Measurements from ENCODE around the gene FAM228B.

The FAM228B gene

DNA sequence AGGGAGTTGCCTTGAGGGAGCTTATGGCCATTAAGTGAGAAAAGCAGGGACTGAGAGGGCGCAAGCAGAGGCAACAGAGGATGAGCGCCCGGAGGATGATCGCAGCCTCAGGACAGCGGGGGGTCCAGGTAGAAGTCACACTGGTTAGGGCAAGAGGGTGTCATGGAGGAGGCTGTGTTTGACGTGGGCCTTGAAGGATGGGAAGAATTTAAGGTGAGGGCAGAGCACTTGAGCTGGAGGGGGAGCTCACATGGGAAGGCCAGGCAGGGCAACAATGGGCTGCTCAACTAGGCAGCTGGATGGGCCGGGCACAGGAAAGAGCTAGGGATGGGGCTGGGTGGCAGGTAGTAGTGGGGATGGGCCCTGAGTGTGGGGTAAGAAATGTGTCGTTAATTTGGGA lies 83.4 kb downstream of the FAM228B start:
- H3K9ac ChIP-seq (ENCODE audit: low read length), result no peak overlapping the region
- H3K27me3 ChIP-seq (ENCODE audit: insufficient read depth, low read length, poor library complexity), result no peaks in the 10 kb centered on the region
- no peaks in the 10 kb centered on the region for H3K4me1 ChIP-seq (ENCODE audit: control insufficient read depth, low read depth, low read length)
- H4K5ac ChIP-seq (ENCODE audit: low read length), result no peak overlapping the region
- H2BK15ac ChIP-seq (replicated peaks; ENCODE audit: low read depth), result no peak overlapping the region
- no CpG with 5 or more reads among the region's 8 CpGs for WGBS (ENCODE audit: extremely low coverage, insufficient coverage, low lambda C conversion rate)
- no peak overlapping the region for H3K23ac ChIP-seq (ENCODE audit: low read length)
- no peak overlapping the region for H4K8ac ChIP-seq (ENCODE audit: low read depth, low read length)
- H2AK5ac ChIP-seq (ENCODE audit: low read length), result no peak overlapping the region
- no peaks in the 10 kb centered on the region for H3K79me2 ChIP-seq (ENCODE audit: control insufficient read depth, insufficient read depth, low read length)
- no peak for DNase-seq
- no peak overlapping the region for H3K4me3 ChIP-seq (ENCODE audit: low read length)
- H3K4ac ChIP-seq (ENCODE audit: low read depth, low read length), result no peak overlapping the region
- no peak overlapping the region for H2BK5ac ChIP-seq (ENCODE audit: low read length)
- no peak overlapping the region for H3K27ac ChIP-seq (ENCODE audit: low read depth, low read length)
- H3K79me1 ChIP-seq (ENCODE audit: low read length), result no peaks in the 10 kb centered on the region
- no peak overlapping the region for H3K4me2 ChIP-seq (ENCODE audit: low read length)
- H2BK120ac ChIP-seq (ENCODE audit: low read depth, low read length), result no peak overlapping the region
- no peak overlapping the region for H3K56ac ChIP-seq (ENCODE audit: low read length)
- H3K36me3 ChIP-seq (ENCODE audit: control insufficient read depth, insufficient read depth, low read length), result no peaks in the 10 kb centered on the region
- no peak overlapping the region for H3K18ac ChIP-seq (ENCODE audit: low read length)

DNA sequence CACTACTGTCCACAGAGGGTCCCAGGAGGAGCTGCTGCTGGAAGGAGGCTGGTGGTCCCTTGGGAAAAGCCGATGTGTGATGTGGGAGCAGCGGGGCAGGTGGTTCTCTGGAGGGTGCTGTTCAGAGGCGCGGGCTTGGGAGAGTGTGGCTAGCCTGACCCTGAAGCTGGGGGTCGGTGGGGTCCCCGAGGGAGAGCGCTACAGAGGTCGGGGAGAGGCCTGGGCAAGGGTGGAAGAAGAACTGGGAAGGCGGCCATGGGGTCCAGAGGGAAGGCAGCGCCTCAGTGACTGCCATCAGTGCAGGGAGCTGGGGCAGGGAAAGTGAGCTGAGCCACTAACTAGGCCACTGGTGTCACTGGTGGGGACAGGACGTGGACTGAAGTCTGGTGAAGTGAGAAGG lies 84.1 kb downstream of the FAM228B start:
- Histone ChIP-seq H2AK5ac (ENCODE audit: low read length) (no peak overlapping the region), H3K18ac (ENCODE audit: low read length) (no peak overlapping the region), H4K5ac (ENCODE audit: low read length) (no peak overlapping the region), H4K8ac (ENCODE audit: low read depth, low read length) (no peak overlapping the region), H3K4me3 (ENCODE audit: low read length) (no peak overlapping the region), H3K9ac (ENCODE audit: low read length) (no peak overlapping the region), H2BK15ac (replicated peaks; ENCODE audit: low read depth) (no peak overlapping the region), H2BK120ac (ENCODE audit: low read depth, low read length) (no peak overlapping the region), H3K4me2 (ENCODE audit: low read length) (no peak overlapping the region), H2BK5ac (ENCODE audit: low read length) (no peak overlapping the region), H3K79me2 (ENCODE audit: control insufficient read depth, insufficient read depth, low read length) (no peaks in the 10 kb centered on the region), H3K36me3 (ENCODE audit: control insufficient read depth, insufficient read depth, low read length) (no peaks in the 10 kb centered on the region), H3K27ac (ENCODE audit: low read depth, low read length) (no peak overlapping the region), H3K4me1 (ENCODE audit: control insufficient read depth, low read depth, low read length) (no peaks in the 10 kb centered on the region), H3K4ac (ENCODE audit: low read depth, low read length) (no peak overlapping the region), H3K27me3 (ENCODE audit: insufficient read depth, low read length, poor library complexity) (no peaks in the 10 kb centered on the region), H3K23ac (ENCODE audit: low read length) (no peak overlapping the region), H3K79me1 (ENCODE audit: low read length) (no peaks in the 10 kb centered on the region), H3K56ac (ENCODE audit: low read length) (no peak overlapping the region)
- DNase-seq, result no peak
- WGBS (ENCODE audit: extremely low coverage, insufficient coverage, low lambda C conversion rate), result no CpG with 5 or more reads among the region's 11 CpGs

GRCh38 chr2:24208490-24208889 lies 85.2 kb downstream of the FAM228B start:
- no peak overlapping the region for H2BK120ac ChIP-seq (ENCODE audit: low read depth, low read length)
- WGBS (ENCODE audit: extremely low coverage, insufficient coverage, low lambda C conversion rate), result no CpG with 5 or more reads among the region's 16 CpGs
- H3K4me2 ChIP-seq (ENCODE audit: low read length), result no peak overlapping the region
- no peak overlapping the region for H3K18ac ChIP-seq (ENCODE audit: low read length)
- H3K9ac ChIP-seq (ENCODE audit: low read length), result no peak overlapping the region
- no peak overlapping the region for H3K56ac ChIP-seq (ENCODE audit: low read length)
- no peak overlapping the region for H3K4me3 ChIP-seq (ENCODE audit: low read length)
- no peak overlapping the region for H4K8ac ChIP-seq (ENCODE audit: low read depth, low read length)
- H3K27ac ChIP-seq (ENCODE audit: low read depth, low read length), result no peak overlapping the region
- no peak overlapping the region for H2AK5ac ChIP-seq (ENCODE audit: low read length)
- H4K5ac ChIP-seq (ENCODE audit: low read length), result no peak overlapping the region
- H3K79me1 ChIP-seq (ENCODE audit: low read length), result no peaks in the 10 kb centered on the region
- no peak for DNase-seq
- no peaks in the 10 kb centered on the region for H3K79me2 ChIP-seq (ENCODE audit: control insufficient read depth, insufficient read depth, low read length)
- H3K27me3 ChIP-seq (ENCODE audit: insufficient read depth, low read length, poor library complexity), result no peaks in the 10 kb centered on the region
- H3K4me1 ChIP-seq (ENCODE audit: control insufficient read depth, low read depth, low read length), result no peaks in the 10 kb centered on the region
- no peak overlapping the region for H3K23ac ChIP-seq (ENCODE audit: low read length)
- H3K4ac ChIP-seq (ENCODE audit: low read depth, low read length), result no peak overlapping the region
- H3K36me3 ChIP-seq (ENCODE audit: control insufficient read depth, insufficient read depth, low read length), result no peaks in the 10 kb centered on the region
- no peak overlapping the region for H2BK15ac ChIP-seq (replicated peaks; ENCODE audit: low read depth)
- no peak overlapping the region for H2BK5ac ChIP-seq (ENCODE audit: low read length)

DNA sequence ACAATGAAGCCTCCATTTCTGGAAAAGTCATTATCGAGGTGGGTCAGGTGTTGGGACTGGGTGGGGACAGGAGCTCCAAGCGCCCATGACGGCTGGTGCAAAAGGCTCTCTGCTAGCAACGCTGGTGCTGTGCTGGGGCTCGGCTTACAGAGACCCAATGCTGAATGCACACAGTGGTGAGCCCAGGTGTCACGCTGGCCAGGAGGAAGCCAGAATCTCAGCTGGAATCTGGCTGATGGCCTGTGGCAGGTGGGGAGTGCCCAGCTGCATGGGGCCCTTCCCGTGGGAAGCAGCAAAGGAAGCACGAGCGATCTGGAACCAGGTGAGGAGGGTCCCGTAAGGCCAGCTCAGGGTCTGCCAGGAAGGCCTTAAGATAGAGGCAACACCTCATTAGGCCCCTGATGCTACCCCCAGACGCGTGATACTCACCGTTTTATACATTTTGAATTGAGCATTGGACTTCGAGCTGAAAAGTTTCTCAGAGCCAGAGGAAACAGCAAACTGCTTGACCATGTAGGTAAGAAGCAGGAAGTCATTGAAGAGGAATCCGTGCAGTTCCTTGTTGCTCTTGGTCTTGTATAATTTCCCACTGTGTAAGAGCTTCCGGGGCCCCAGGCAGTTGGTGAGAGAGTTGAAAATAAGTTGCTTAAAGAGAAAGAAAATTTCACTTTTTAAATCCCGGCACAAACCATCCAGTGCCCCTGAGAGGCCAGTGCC lies 86.3 kb downstream of the FAM228B start:
- no peak overlapping the region for H3K4me2 ChIP-seq (ENCODE audit: low read length)
- no peak overlapping the region for H2BK15ac ChIP-seq (replicated peaks; ENCODE audit: low read depth)
- H3K9ac ChIP-seq (ENCODE audit: low read length), result no peak overlapping the region
- H2BK5ac ChIP-seq (ENCODE audit: low read length), result no peak overlapping the region
- no peak overlapping the region for H4K5ac ChIP-seq (ENCODE audit: low read length)
- H2AK5ac ChIP-seq (ENCODE audit: low read length), result no peak overlapping the region
- H2BK120ac ChIP-seq (ENCODE audit: low read depth, low read length), result no peak overlapping the region
- H3K4me3 ChIP-seq (ENCODE audit: low read length), result no peak overlapping the region
- DNase-seq, result no peak
- H3K27ac ChIP-seq (ENCODE audit: low read depth, low read length), result no peak overlapping the region
- H3K79me1 ChIP-seq (ENCODE audit: low read length), result no peaks in the 10 kb centered on the region
- H3K4ac ChIP-seq (ENCODE audit: low read depth, low read length), result no peak overlapping the region
- H3K4me1 ChIP-seq (ENCODE audit: control insufficient read depth, low read depth, low read length), result no peaks in the 10 kb centered on the region
- H4K8ac ChIP-seq (ENCODE audit: low read depth, low read length), result no peak overlapping the region
- no peaks in the 10 kb centered on the region for H3K36me3 ChIP-seq (ENCODE audit: control insufficient read depth, insufficient read depth, low read length)
- no CpG with 5 or more reads among the region's 17 CpGs for WGBS (ENCODE audit: extremely low coverage, insufficient coverage, low lambda C conversion rate)
- no peak overlapping the region for H3K18ac ChIP-seq (ENCODE audit: low read length)
- H3K23ac ChIP-seq (ENCODE audit: low read length), result no peak overlapping the region
- H3K27me3 ChIP-seq (ENCODE audit: insufficient read depth, low read length, poor library complexity), result no peaks in the 10 kb centered on the region
- H3K56ac ChIP-seq (ENCODE audit: low read length), result no peak overlapping the region
- no peaks in the 10 kb centered on the region for H3K79me2 ChIP-seq (ENCODE audit: control insufficient read depth, insufficient read depth, low read length)

- DNase-seq, result no peak
- Histone ChIP-seq H3K4ac (ENCODE audit: low read depth, low read length) (no peak overlapping the region), H3K27me3 (ENCODE audit: insufficient read depth, low read length, poor library complexity) (no peaks in the 10 kb centered on the region), H3K9ac (ENCODE audit: low read length) (no peak overlapping the region), H3K27ac (ENCODE audit: low read depth, low read length) (no peak overlapping the region), H3K4me2 (ENCODE audit: low read length) (no peak overlapping the region), H2BK120ac (ENCODE audit: low read depth, low read length) (no peak overlapping the region), H2BK15ac (replicated peaks; ENCODE audit: low read depth) (no peak overlapping the region), H3K36me3 (ENCODE audit: control insufficient read depth, insufficient read depth, low read length) (no peaks in the 10 kb centered on the region), H3K56ac (ENCODE audit: low read length) (no peak overlapping the region), H3K4me3 (ENCODE audit: low read length) (no peak overlapping the region), H2BK5ac (ENCODE audit: low read length) (no peak overlapping the region), H3K4me1 (ENCODE audit: control insufficient read depth, low read depth, low read length) (no peaks in the 10 kb centered on the region), H3K79me1 (ENCODE audit: low read length) (no peaks in the 10 kb centered on the region), H2AK5ac (ENCODE audit: low read length) (no peak overlapping the region), H3K79me2 (ENCODE audit: control insufficient read depth, insufficient read depth, low read length) (no peaks in the 10 kb centered on the region), H3K18ac (ENCODE audit: low read length) (no peak overlapping the region), H4K5ac (ENCODE audit: low read length) (no peak overlapping the region), H3K23ac (ENCODE audit: low read length) (no peak overlapping the region), H4K8ac (ENCODE audit: low read depth, low read length) (no peak overlapping the region)
- no CpG with 5 or more reads among the region's 2 CpGs for WGBS (ENCODE audit: extremely low coverage, insufficient coverage, low lambda C conversion rate)
Measured at GRCh38 chr2:24210106-24210455, 86.8 kb downstream of the FAM228B start.

DNA sequence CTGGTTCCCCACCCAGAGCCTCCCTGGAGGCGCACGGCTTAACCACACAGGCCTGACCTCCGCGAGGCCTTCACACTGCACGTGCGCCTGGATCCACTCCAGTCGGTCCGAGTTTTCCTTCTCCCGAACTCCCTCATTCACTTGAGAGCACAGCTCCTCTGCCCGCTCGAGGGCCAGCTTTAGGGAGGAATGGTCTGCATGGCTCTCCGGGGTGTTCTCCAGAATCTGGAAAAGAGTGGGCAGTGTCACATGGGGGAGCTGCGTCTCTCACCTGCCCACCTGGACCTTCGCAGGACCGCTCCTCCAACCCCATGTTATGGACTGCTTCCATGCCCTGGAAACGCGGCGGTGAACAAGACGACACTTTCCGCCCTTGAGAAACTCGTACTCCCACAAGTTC lies 87.5 kb downstream of the FAM228B start:
- no peaks in the 10 kb centered on the region for H3K79me2 ChIP-seq (ENCODE audit: control insufficient read depth, insufficient read depth, low read length)
- no peaks in the 10 kb centered on the region for H3K27me3 ChIP-seq (ENCODE audit: insufficient read depth, low read length, poor library complexity)
- H3K18ac ChIP-seq (ENCODE audit: low read length), result no peak overlapping the region
- no peak overlapping the region for H3K23ac ChIP-seq (ENCODE audit: low read length)
- no peak overlapping the region for H3K56ac ChIP-seq (ENCODE audit: low read length)
- no peak overlapping the region for H3K9ac ChIP-seq (ENCODE audit: low read length)
- DNase-seq, result no peak
- no peak overlapping the region for H3K27ac ChIP-seq (ENCODE audit: low read depth, low read length)
- no peak overlapping the region for H2BK15ac ChIP-seq (replicated peaks; ENCODE audit: low read depth)
- no peak overlapping the region for H2AK5ac ChIP-seq (ENCODE audit: low read length)
- H4K8ac ChIP-seq (ENCODE audit: low read depth, low read length), result no peak overlapping the region
- no peak overlapping the region for H2BK120ac ChIP-seq (ENCODE audit: low read depth, low read length)
- no peak overlapping the region for H3K4me3 ChIP-seq (ENCODE audit: low read length)
- H3K4me2 ChIP-seq (ENCODE audit: low read length), result no peak overlapping the region
- no peaks in the 10 kb centered on the region for H3K36me3 ChIP-seq (ENCODE audit: control insufficient read depth, insufficient read depth, low read length)
- H3K4me1 ChIP-seq (ENCODE audit: control insufficient read depth, low read depth, low read length), result no peaks in the 10 kb centered on the region
- H3K79me1 ChIP-seq (ENCODE audit: low read length), result no peaks in the 10 kb centered on the region
- WGBS (ENCODE audit: extremely low coverage, insufficient coverage, low lambda C conversion rate), result no CpG with 5 or more reads among the region's 21 CpGs
- no peak overlapping the region for H3K4ac ChIP-seq (ENCODE audit: low read depth, low read length)
- H2BK5ac ChIP-seq (ENCODE audit: low read length), result no peak overlapping the region
- no peak overlapping the region for H4K5ac ChIP-seq (ENCODE audit: low read length)
